Fibroblast of skin of left biceps (primary cell): Measurements from ENCODE around the gene SLC25A51.

Experiments used
- DNase-seq, 2 experiments: peaks; one replicate each; pipeline ENCODE4 v3.0.0-alpha.2; 2013; ENCODE audit warnings: low read depth in 2 of 2

The SLC25A51 gene

GRCh38 chr9:37839496-37840461, 64.1 kb downstream of the SLC25A51 start:
- DNase-seq = no peak
